DND-41 (cell line): ENCODE measurements around the gene DNAJB1.
"Not testable (repeated sequence)": the region's sequence is repeated elsewhere in the genome, so short reads cannot be mapped to it uniquely, and the experiment has no call there.

Experiments
- ATAC-seq: fragments of 200-7000 bp; cut with Tn5 transposase; 3 replicates; pipeline ENCODE4 v1.9.1; 2021; ENCODE audit warnings: low read depth; ENCODE audit not compliant: insufficient read depth
- DNase-seq: peaks from one replicate; pipeline ENCODE4 v3.0.0-alpha.2; 2020
- H2AFZ ChIP-seq: 2 replicates; pipeline ENCODE4 v1.6.0; 2012; ENCODE audit warnings: low read depth, low read length
- H3K27ac ChIP-seq: 2 replicates; pipeline ENCODE4 v1.5.1; 2012; ENCODE audit warnings: low read length, inconsistent platforms
- H3K27me3 ChIP-seq: fragments of 200-600 bp; sonication (generic); 2 replicates; pipeline ENCODE4 v1.6.0; 2012; ENCODE audit warnings: low read length, mild to moderate bottlenecking, inconsistent platforms; ENCODE audit not compliant: insufficient read depth, poor library complexity
- H3K36me3 ChIP-seq: 2 replicates; pipeline ENCODE4 v1.5.1; 2012; ENCODE audit warnings: low read length, inconsistent platforms; ENCODE audit not compliant: insufficient read depth
- H3K4me1 ChIP-seq: 2 replicates; pipeline ENCODE4 v1.5.1; 2012; ENCODE audit warnings: mild to moderate bottlenecking, low read length; ENCODE audit not compliant: insufficient read depth
- H3K4me2 ChIP-seq: 2 replicates; pipeline ENCODE4 v1.6.0; 2012; ENCODE audit warnings: mild to moderate bottlenecking, moderate library complexity, low read length, inconsistent platforms; ENCODE audit not compliant: insufficient read depth
- H3K4me3 ChIP-seq, 2 experiments: fragments of 200-600 bp in 1 of 2; shearing (Covaris generic) in 1 of 2; 2 replicates each; pipeline ENCODE4 v1.5.1; 2012 to 2016; ENCODE audit warnings: inconsistent platforms in 2 of 2, low read length in 2 of 2, mild to moderate bottlenecking in 2 of 2, low read depth in 1 of 2, moderate library complexity in 1 of 2
- H3K79me2 ChIP-seq: 2 replicates; pipeline ENCODE4 v1.6.0; 2012; ENCODE audit warnings: low read length, inconsistent platforms; ENCODE audit not compliant: insufficient read depth
- H3K9ac ChIP-seq: 2 replicates; pipeline ENCODE4 v1.6.0; 2012; ENCODE audit warnings: low read depth, mild to moderate bottlenecking, inconsistent platforms, low read length, moderate library complexity
- H3K9me3 ChIP-seq: 2 replicates; pipeline ENCODE4 v1.5.1; 2012; ENCODE audit warnings: low read length, moderate library complexity, mild to moderate bottlenecking, inconsistent platforms; ENCODE audit not compliant: insufficient read depth, severe bottlenecking
- H4K20me1 ChIP-seq: 2 replicates; pipeline ENCODE4 v1.6.0; 2012; ENCODE audit warnings: low read length; ENCODE audit not compliant: insufficient read depth
- EZH2 ChIP-seq: IDR thresholded peaks from 3 replicates; pipeline ENCODE4 v1.6.1; 2012; ENCODE audit warnings: borderline replicate concordance, low read depth, mild to moderate bottlenecking, moderate library complexity, low read length, inconsistent platforms; ENCODE audit not compliant: severe bottlenecking
- TF ChIP-seq, protein P1 (sequence below): IDR thresholded peaks from 2 replicates; pipeline ENCODE4 v1.5.1; 2012; ENCODE audit warnings: borderline replicate concordance, low read length, moderate library complexity, mild to moderate bottlenecking; ENCODE audit not compliant: poor library complexity, severe bottlenecking; ENCODE audit errors: extremely low read depth

Gene DNAJB1

GRCh38 chr19:14553939-14554243 lies 35.7 kb upstream of the DNAJB1 start:
- Histone ChIP-seq H3K9me3 (no peaks in the 10 kb centered on the region), H2AFZ (no peak overlapping the region), H3K4me1 (no peaks in the 10 kb centered on the region), H3K4me2 (no peak overlapping the region), H3K79me2 (peaks cover 86% of the 10 kb centered on the region), H3K27me3 (no peaks in the 10 kb centered on the region), H4K20me1 (peaks cover 67% of the 10 kb centered on the region), H3K36me3 (peaks cover 12% of the 10 kb centered on the region), H3K4me3 (no peak overlapping the region), H3K9ac (no peak overlapping the region), H3K27ac (no peak overlapping the region)
- TF ChIP-seq, protein P1, sequence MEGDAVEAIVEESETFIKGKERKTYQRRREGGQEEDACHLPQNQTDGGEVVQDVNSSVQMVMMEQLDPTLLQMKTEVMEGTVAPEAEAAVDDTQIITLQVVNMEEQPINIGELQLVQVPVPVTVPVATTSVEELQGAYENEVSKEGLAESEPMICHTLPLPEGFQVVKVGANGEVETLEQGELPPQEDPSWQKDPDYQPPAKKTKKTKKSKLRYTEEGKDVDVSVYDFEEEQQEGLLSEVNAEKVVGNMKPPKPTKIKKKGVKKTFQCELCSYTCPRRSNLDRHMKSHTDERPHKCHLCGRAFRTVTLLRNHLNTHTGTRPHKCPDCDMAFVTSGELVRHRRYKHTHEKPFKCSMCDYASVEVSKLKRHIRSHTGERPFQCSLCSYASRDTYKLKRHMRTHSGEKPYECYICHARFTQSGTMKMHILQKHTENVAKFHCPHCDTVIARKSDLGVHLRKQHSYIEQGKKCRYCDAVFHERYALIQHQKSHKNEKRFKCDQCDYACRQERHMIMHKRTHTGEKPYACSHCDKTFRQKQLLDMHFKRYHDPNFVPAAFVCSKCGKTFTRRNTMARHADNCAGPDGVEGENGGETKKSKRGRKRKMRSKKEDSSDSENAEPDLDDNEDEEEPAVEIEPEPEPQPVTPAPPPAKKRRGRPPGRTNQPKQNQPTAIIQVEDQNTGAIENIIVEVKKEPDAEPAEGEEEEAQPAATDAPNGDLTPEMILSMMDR = no peak
- no peak for TF ChIP-seq EZH2
- no peak for DNase-seq
- no peak for ATAC-seq

DNA sequence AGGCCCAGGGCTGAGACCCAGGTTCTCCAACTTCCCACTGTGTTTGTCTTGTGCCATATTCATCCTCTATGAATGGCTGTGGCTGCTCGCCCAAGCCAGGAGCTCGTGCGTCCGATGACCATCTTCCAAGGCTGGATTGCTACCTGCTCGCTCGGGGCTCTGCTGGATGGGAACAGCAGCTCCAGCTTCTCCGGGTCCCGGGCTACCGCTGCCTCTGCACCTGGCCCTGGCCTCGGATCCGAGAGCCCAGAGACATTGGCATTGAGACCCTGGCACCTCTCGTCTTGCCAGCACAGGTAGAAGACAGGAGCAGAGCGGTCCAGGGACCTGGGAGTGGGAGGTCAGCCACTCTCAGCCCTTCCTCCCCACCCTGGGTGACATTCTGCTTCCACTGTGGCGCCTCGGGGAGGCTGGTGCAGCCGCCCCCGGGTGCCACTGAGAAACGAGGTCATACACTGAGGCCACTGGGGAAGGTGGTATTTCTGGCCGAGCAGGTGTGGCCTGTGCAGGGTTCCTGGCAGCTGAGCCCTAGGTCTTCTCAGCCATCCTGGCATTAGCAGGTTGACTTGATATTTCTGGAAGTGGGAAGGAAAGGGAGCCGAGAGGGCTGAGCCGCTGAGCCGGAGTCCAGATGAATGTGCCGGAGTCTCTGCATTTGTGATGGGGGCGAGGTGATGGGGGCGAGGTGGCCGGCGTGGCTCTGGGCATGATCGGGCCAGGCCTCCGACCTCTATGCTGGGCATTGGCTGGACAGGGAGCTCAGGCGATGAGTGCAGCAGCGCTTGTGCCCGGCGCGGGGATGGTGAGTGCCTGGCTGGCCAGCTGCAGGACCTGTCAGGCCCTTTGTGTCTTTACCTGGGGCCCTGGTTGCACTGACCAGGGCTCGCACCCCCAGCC lies 35.1 kb upstream of the DNAJB1 start:
- Histone ChIP-seq H4K20me1 (peaks cover 65% of the 10 kb centered on the region), H2AFZ (no peak overlapping the region), H3K4me3 (no peak overlapping the region), H3K4me2 (no peak overlapping the region), H3K4me1 (no peaks in the 10 kb centered on the region), H3K27me3 (no peaks in the 10 kb centered on the region), H3K79me2 (peaks cover 86% of the 10 kb centered on the region), H3K27ac (no peak overlapping the region), H3K36me3 (peaks cover 18% of the 10 kb centered on the region), H3K9me3 (no peaks in the 10 kb centered on the region), H3K9ac (no peak overlapping the region)
- ATAC-seq = no peak
- DNase-seq = no peak
- TF ChIP-seq, protein P1 = no peak
- no peak for TF ChIP-seq EZH2

DNA sequence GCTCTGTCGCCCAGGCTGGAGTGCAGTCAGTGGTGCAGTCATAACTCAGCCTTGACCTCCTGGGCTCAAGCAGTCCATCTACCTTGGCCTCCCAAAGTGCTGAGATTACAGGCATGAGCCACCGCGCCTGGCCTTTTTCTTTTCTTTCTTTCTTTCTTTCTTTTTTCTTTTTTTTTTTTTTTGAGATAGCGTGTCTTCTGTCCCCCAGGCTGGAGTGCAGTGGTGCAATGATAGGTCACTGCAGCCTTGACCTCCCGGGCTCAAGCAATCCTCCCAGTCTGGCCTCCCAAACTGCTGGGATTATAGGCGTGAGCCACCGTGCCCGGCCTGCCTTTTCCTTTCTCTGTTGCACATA lies 33.8 kb upstream of the DNAJB1 start:
- H4K20me1 ChIP-seq = peaks cover 65% of the 10 kb centered on the region
- not testable (repeated sequence) for H3K4me1 ChIP-seq, H3K9ac ChIP-seq, H3K27me3 ChIP-seq, H3K4me2 ChIP-seq, H2AFZ ChIP-seq, H3K9me3 ChIP-seq, ATAC-seq, H3K27ac ChIP-seq, H3K4me3 ChIP-seq, DNase-seq
- H3K79me2 ChIP-seq = peaks cover 85% of the 10 kb centered on the region
- H3K36me3 ChIP-seq = peaks cover 20% of the 10 kb centered on the region

GRCh38 chr19:14551134-14552005 lies 33.2 kb upstream of the DNAJB1 start:
- not testable (repeated sequence) for H3K4me2 ChIP-seq, H3K27ac ChIP-seq, H3K4me3 ChIP-seq, H3K27me3 ChIP-seq, H2AFZ ChIP-seq, H3K9me3 ChIP-seq, H3K9ac ChIP-seq, H3K4me1 ChIP-seq
- ATAC-seq (peak; percentile 89), DNase-seq (peak; percentile 67)
- TF ChIP-seq, protein P1 = peak; percentile 32
- peaks cover 86% of the 10 kb centered on the region for H3K79me2 ChIP-seq
- peaks cover 60% of the 10 kb centered on the region for H4K20me1 ChIP-seq
- peaks cover 20% of the 10 kb centered on the region for H3K36me3 ChIP-seq
